Upper lobe of left lung (tissue), 6 donors: ENCODE measurements around the gene DBNDD1. TPM values are rescaled to one million over a fixed set of nuclear protein-coding genes. Genes with fewer than 3 reads are reported as not detected.
A peak's percentile ranks its signal among the peaks of the same experiment; 100 is the strongest.

ENCODE experiments used
- ATAC-seq, 2 donors: fragments of 200-7000 bp; cut with Tn5 transposase; one replicate each; pipeline ENCODE4 v1.9.1; 2022; ENCODE audit warnings: mild to moderate bottlenecking in 2 of 2, moderate library complexity in 2 of 2; ENCODE audit not compliant: low FRiP score in 2 of 2
- DNase-seq, 2 donors: peaks; one replicate each; pipeline ENCODE4 v3.0.0-alpha.2; 2019 to 2020
- H3K27ac ChIP-seq, 4 donors: fragments of 200-600 bp; sonication (generic); one replicate each; pipeline ENCODE4 v1.5.1; 2016 to 2019
- H3K27me3 ChIP-seq, 4 donors: fragments of 200-600 bp; sonication (generic); one replicate each; pipeline ENCODE4 v1.5.1; 2017 to 2019
- H3K36me3 ChIP-seq, 4 donors: fragments of 200-600 bp; sonication (generic); one replicate each; pipeline ENCODE4 v1.5.1; 2016 to 2019
- H3K4me1 ChIP-seq, 4 donors: fragments of 200-600 bp; sonication (generic); one replicate each; pipeline ENCODE4 v1.5.1; 2018 to 2019
- H3K4me3 ChIP-seq, 4 donors: fragments of 200-600 bp; sonication (generic); one replicate each; pipeline ENCODE4 v1.5.1; 2017 to 2019; ENCODE audit warnings: mild to moderate bottlenecking in 2 of 4, moderate library complexity in 1 of 4
- H3K9me3 ChIP-seq, 4 donors: fragments of 200-600 bp; sonication (generic); one replicate each; pipeline ENCODE4 v1.5.1; 2018 to 2019
- EP300 ChIP-seq, 4 donors: sonication (generic); formaldehyde crosslinking; IDR thresholded peaks; one replicate each; pipeline ENCODE4 v1.5.1; 2017; ENCODE audit warnings: antibody characterized with exemption in 4 of 4, control low read depth in 2 of 4
- POLR2A ChIP-seq, 4 donors: fragments of 450-650 bp; IDR thresholded peaks; one replicate each; pipeline ENCODE4 v1.5.1; 2016 to 2017; ENCODE audit warnings: antibody characterized with exemption in 4 of 4, mild to moderate bottlenecking in 2 of 4
- POLR2AphosphoS5 ChIP-seq, 2 donors: sonication (generic); formaldehyde crosslinking; IDR thresholded peaks; one replicate each; pipeline ENCODE4 v1.5.1; 2017; ENCODE audit warnings: antibody characterized with exemption in 2 of 2
- WGBS, 2 donors: methylation state at CpG; one replicate each; pipeline ENCODE4 v1.1.5; 2017 to 2018; 5-methylcytosine and 5-hydroxymethylcytosine counted together
- total RNA-seq, 6 donors: library from RNA; depleted of rRNA in 4 of 6; stranded (reverse); fragments of >200 nt in 4 of 6; gene quantifications; one replicate each; pipeline versions ENCODE4 v1.1.0 to v1.2.1, GENCODE V29; 2016 to 2021
- TF ChIP-seq, protein P1 (sequence below), 6 experiments: fragments of 450-650 bp in 4 of 6; fragments of 200-600 bp in 2 of 6; sonication (generic) in 2 of 6; IDR thresholded peaks; one replicate each; pipeline ENCODE4 v1.5.1; 2016 to 2019; ENCODE audit warnings: antibody characterized with exemption in 6 of 6
- donor health status: DM: no; HTN: no; CAD: no; lungs with moderate emphysema.
- donor health status: DM: no; HTN: yes; CAD: no; lungs with severe emphysema.

DBNDD1 gene
- total RNA-seq, 6 donors from 2014 or later = 4.6 to 23.2 (median 11.1) TPM

GRCh38 chr16:90023078-90023447, 3.8 kb upstream of the DBNDD1 start:
- TF ChIP-seq POLR2AphosphoS5 (IDR thresholded peaks at IDR 0.05) (no peak), POLR2A (IDR thresholded peaks at IDR 0.05) (no peak), EP300 (IDR thresholded peaks at IDR 0.05) (no peak)
- TF ChIP-seq, protein P1, sequence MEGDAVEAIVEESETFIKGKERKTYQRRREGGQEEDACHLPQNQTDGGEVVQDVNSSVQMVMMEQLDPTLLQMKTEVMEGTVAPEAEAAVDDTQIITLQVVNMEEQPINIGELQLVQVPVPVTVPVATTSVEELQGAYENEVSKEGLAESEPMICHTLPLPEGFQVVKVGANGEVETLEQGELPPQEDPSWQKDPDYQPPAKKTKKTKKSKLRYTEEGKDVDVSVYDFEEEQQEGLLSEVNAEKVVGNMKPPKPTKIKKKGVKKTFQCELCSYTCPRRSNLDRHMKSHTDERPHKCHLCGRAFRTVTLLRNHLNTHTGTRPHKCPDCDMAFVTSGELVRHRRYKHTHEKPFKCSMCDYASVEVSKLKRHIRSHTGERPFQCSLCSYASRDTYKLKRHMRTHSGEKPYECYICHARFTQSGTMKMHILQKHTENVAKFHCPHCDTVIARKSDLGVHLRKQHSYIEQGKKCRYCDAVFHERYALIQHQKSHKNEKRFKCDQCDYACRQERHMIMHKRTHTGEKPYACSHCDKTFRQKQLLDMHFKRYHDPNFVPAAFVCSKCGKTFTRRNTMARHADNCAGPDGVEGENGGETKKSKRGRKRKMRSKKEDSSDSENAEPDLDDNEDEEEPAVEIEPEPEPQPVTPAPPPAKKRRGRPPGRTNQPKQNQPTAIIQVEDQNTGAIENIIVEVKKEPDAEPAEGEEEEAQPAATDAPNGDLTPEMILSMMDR (IDR thresholded peaks at IDR 0.05) = no peak
- Histone ChIP-seq H3K4me1 (peaks cover 28 to 37% (median 31%) of the 10 kb centered on the region in 4 donors), H3K27me3 (peaks cover 0 to 9% (median 3%) of the 10 kb centered on the region in 4 donors), H3K4me3 (peak overlapping the region; percentile 22 to 84 (median 77)), H3K27ac (peak overlapping the region; percentile 47 to 83 (median 62)), H3K9me3 (no peaks in the 10 kb centered on the region), H3K36me3 (peaks cover 0 to 6% (median 0%) of the 10 kb centered on the region in 4 donors)
- DNase-seq = no peak
- 50 to 51% methylated on average over 3 to 6 of the region's 7 CpGs for WGBS, 2 donors
- peak; percentile 2 to 7 for ATAC-seq

- Histone ChIP-seq H3K27me3 (peaks cover 0 to 9% (median 3%) of the 10 kb centered on the region in 4 donors), H3K36me3 (peaks cover 0 to 2% (median 0%) of the 10 kb centered on the region in 4 donors), H3K4me3 (peak overlapping the region; percentile 22 to 84 (median 77)), H3K4me1 (peaks cover 28 to 37% (median 31%) of the 10 kb centered on the region in 4 donors), H3K9me3 (no peaks in the 10 kb centered on the region), H3K27ac (peak overlapping the region; percentile 47 to 83 (median 62))
- no peak for TF ChIP-seq EP300 (IDR thresholded peaks at IDR 0.05)
- TF ChIP-seq POLR2A (IDR thresholded peaks at IDR 0.05) = peak in 1 of 4 donors; percentile 64
- peak; percentile 47 to 89 for TF ChIP-seq POLR2AphosphoS5 (IDR thresholded peaks at IDR 0.05)
- TF ChIP-seq, protein P1 (IDR thresholded peaks at IDR 0.05) = no peak
- WGBS, 2 donors = 5 to 12% methylated on average over 11 to 46 of the region's 57 CpGs
- DNase-seq (peak; percentile 93 to 98), ATAC-seq (peak; percentile 90 to 95)
These were observed 3.2 kb upstream of the DBNDD1 start for GRCh38 chr16:90022209-90023077.

DNA sequence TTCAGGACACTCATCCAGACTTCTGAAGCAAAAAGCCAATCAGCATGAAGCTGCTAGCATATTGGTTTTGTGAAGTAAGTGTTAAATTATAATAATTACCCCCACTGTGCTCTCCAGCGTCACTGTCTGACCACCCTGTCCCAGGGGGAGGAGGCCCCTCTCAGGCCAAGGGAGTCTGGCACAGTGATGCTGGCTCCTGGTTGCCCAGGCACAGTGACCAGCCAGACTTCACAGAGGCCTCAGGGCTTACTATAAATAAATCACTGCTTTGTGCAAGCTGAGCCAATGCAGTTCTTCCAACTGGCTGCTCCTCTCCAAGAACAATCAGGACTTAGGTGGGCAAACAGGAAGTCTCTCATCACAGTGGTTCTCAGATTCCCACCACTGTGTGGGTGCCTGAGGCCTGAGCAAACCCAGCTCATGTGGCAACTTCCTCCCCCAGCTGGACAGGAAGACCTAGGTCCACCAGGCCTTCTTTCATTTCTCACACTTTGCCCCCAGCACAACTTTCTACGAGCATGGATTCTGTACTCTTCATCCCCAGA, 1.7 kb upstream of the DBNDD1 start:
- ATAC-seq = no peak
- Histone ChIP-seq H3K36me3 (no peaks in the 10 kb centered on the region), H3K27ac (no peak overlapping the region), H3K27me3 (peaks cover 0 to 9% (median 3%) of the 10 kb centered on the region in 4 donors), H3K4me3 (no peak overlapping the region), H3K4me1 (peaks cover 23 to 37% (median 31%) of the 10 kb centered on the region in 4 donors), H3K9me3 (no peaks in the 10 kb centered on the region)
- no peak for DNase-seq
- TF ChIP-seq POLR2AphosphoS5 (IDR thresholded peaks at IDR 0.05) (no peak), POLR2A (IDR thresholded peaks at IDR 0.05) (no peak), EP300 (IDR thresholded peaks at IDR 0.05) (no peak)
- TF ChIP-seq, protein P1 (IDR thresholded peaks at IDR 0.05) = no peak
- whole genome bisulfite sequencing, 2 donors = 63 to 71% methylated on average over 2 of the region's 2 CpGs

DNA sequence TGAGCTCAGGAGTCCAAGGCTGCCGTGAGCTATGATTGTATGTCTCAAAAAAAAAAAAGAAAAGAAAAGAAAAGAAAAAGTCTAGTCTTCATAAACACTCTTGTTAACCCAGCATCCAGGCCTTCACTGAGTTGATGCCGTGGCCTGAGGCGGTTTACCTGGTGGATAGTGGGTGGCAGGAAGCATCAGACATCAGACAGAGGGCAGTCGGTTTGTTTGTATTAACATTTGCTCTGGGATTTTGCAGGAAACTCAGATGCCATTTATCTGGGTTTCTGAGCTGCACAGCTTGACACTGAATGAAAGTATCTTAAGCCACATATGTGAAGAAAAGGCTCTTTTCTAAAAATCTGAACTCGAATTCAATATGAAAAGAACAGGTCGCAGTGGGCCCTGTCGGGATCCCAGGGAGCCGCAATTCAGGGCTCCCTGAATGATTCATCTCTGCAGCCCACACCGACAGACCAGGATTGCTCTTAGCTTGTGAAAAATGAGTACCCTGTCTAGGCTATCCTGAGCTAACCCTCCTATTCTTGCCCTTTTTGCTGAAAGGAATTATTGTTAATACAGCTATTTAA, 1.1 kb upstream of the DBNDD1 start:
- DNase-seq = no peak
- ATAC-seq = no peak
- Histone ChIP-seq H3K4me1 (peaks cover 23 to 37% (median 31%) of the 10 kb centered on the region in 4 donors), H3K4me3 (peak overlapping the region in 3 of 4 donors; percentile 72 to 87 (median 75)), H3K27ac (peak overlapping the region in 1 of 4 donors; percentile 61), H3K9me3 (no peaks in the 10 kb centered on the region), H3K36me3 (no peaks in the 10 kb centered on the region), H3K27me3 (peaks cover 0 to 9% (median 3%) of the 10 kb centered on the region in 4 donors)
- 72 to 76% methylated on average over 9 of the region's 9 CpGs for WGBS, 2 donors
- TF ChIP-seq, protein P1 (IDR thresholded peaks at IDR 0.05) = no peak
- TF ChIP-seq POLR2AphosphoS5 (IDR thresholded peaks at IDR 0.05) (no peak), POLR2A (IDR thresholded peaks at IDR 0.05) (no peak), EP300 (IDR thresholded peaks at IDR 0.05) (no peak)
